ENCODE results near the gene USP9X.
"Not testable (repeated sequence)": the region's sequence is repeated elsewhere in the genome, so short reads cannot be mapped to it uniquely, and the experiment has no call there.

USP9X gene

DNA sequence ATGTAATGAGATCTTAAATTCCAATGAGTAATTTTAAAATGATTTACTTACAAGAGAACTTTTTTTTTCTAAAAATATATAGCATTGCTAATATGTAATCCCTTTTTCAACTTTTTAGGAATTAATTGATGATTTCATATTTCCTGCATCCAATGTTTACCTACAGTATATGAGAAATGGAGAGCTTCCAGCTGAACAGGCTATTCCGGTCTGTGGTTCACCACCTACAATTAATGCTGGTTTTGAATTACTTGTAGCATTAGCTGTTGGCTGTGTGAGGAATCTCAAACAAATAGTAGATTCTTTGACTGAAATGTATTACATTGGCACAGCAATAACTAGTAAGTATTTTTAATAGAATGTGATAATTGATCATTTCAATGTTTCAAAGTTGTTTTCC, 113.2 kb downstream of the USP9X start:
- no peak for DNase-seq (ENCODE audit: low spot score)

DNA sequence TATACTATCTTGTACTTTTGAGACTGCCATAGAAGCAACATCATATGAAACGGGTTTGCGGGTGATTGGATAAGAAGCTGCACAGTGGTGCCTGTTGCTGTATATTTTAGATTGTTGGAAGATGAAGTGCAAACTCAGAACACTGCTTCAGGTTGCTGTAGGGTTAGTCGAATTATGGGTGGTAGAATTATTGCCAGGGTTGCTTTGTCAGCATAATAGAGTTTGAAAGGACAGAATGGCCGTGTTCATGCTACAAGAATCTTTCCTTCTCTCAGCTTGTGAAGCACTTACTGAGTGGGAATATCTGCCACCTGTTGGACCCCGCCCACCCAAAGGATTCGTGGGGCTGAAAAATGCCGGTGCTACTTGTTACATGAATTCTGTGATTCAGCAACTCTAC, 115.5 kb downstream of the USP9X start:
- DNase-seq (ENCODE audit: low spot score) = no peak

DNA sequence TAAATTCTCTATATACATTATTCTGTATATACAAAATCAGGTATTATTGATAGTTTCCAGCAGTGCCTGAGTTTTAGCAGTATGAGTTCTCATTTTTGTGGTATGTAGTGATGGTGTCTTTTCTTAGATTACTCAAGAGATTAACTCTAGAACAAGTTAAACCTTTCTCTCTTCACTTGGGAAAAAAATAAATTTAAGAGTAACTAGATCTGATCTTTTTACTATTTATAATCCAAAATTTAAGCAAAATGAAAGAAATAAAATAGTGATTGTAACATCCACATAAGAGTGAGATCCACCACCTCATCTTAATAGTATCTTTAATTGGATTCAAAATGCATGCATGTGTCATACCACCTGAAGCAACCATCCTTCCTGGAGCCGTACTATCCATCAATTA, 124.6 kb downstream of the USP9X start:
- DNase-seq (ENCODE audit: low spot score) = no peak

DNA sequence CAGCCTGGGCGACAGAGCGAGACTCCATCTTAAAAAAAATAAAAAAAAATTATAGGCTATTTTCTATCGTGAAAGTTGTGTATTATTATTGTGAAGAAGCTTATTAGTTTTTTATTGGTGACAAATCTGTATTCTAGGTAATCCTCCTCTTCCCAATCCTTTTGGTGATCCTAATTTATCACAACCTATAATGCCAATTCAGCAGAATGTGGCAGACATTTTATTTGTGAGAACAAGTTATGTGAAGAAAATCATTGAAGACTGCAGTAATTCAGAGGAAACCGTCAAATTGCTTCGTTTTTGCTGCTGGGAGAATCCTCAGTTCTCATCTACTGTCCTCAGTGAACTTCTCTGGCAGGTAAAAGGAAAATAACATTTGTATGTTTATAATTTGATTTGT, 139.4 kb downstream of the USP9X start:
- no peak for DNase-seq (ENCODE audit: low spot score)

DNA sequence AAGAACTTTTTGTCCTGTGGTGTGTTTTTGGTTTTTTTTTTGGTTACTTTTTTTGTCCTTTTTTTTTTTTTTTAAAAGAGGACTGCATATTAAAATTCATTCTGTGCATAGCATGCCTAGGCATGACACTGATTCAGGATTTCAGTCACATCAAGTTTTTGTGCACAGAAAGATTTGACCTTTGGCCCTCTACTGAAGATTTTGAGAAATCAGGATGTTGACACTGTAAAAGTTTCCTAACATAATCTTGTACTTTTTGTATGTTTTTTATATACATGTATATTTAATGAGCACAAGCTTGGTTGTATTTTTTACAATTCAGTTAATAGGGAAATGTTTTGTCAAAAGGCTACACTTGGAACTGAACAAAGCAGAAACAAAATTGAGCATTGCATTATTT, 148.7 kb downstream of the USP9X start:
- DNase-seq (ENCODE audit: low spot score) = no peak

DNA sequence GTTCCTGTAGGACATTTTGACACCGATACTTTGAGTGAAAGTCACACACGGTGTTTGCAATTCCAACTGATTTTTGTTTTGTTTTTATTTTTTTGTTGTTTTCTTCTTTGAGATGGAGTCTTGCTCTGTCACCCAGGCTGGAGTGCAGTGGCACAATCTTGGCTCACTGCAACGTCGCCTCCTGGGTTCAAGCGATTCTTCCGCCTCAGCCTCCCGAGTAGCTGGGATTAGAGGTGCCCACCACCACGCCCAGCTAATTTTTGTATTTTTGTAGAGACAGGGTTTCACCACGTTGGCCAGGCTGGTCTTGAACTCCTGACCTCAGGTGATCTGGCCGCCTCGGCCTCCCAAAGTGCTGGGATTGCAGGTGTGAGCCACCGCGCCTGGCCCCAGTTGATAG, 149.2 kb downstream of the USP9X start:
- DNase-seq (ENCODE audit: low spot score) = not testable (repeated sequence)

DNA sequence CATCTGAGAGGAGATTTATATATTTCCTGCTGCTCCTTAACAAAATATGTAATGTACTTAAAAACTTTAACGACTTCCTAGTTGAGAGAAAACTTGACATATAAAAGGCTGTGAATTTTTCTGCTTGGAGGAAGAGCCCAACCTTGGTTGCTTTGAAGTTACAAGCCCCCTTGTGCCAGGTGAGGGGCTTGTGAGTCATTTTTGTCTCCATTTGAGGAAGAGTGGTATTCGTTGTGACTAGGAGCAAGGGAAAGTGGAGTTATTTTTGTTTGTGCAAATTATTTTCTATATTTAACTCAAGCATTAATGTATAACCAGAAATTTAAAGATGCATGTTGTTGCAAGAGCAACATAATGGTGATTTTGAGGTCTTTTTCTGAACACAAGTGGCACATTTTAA, 149.7 kb downstream of the USP9X start:
- DNase-seq (ENCODE audit: low spot score) = no peak

DNA sequence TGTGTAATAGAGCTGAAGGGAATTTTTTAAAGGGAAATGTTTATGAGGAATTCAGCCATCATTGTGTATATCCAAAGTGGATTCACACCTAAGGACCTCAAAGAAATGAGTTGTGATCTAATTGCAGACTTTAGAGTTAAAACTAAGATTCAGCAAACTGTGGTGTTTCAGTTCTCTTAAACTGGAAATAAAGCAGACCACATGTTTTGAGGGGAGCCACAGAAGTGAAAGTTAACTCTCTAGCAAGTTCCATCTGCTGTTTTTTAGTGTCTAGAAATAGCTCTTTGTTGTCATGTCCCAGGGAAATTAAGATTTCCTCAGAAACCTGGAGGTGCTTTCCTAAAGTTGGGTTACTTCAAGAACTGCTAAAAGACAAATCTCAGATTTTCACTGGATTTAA, 151.4 kb downstream of the USP9X start:
- no peak for DNase-seq (ENCODE audit: low spot score)

DNA sequence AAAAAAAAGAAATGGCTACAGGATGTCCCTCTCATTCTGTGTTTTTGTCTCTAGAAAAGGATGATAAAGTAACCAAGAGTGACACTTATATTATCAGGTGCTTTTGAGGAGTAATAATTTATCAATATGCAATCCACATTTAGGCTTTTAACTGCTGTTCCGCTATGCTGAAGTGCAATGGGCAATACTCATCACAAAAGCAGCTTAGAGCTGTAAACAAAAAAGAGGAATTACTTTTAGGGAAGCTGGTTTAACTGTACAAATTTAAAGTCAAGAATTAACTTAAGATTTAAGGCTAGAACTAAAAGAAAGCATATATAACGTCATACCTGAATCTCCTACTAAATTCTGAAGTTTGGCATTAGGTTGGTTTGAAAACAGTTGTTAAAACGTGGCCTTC, 155.3 kb downstream of the USP9X start:
- DNase-seq (ENCODE audit: low spot score) = no peak

DNA sequence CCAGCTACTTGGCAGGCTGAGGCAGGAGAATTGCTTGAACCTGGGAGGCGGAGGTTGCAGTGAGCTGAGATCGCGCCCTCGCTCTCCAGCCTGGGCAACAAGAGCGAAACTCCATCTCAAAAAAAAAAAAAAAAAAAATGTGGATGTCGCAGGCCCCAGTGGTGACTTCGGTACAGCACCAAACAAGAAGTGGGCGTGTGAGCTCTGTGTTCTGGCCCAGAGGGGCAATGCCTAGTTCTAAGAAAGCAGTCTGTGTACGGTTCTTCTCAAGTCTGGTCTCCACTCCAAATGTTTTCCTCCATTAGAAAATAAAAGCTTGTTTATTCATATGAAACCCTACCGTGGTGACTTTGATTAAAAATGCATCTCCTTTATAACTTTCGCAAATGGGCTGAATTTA, 156.7 kb downstream of the USP9X start:
- no peak for DNase-seq (ENCODE audit: low spot score)

DNA sequence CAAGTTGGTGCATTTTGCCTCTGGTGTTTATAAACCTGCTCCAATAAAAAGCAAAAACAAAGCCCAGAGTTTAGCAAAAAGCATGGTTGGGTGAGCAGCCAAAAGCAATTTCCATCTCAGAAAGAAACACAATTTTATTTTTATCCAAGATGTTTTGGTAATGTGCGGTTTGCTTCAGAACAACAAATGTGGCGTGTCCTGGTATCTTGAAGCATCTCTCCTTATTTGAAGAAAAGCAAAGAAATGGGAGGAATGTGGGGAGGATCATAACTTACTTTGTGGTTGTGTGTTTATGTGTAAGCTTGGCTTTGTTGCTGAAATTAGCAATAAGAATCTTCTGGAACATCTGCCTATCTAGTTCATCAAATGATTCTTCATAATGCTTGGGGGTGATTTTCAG, 160.4 kb downstream of the USP9X start:
- no peak for DNase-seq (ENCODE audit: low spot score)

DNA sequence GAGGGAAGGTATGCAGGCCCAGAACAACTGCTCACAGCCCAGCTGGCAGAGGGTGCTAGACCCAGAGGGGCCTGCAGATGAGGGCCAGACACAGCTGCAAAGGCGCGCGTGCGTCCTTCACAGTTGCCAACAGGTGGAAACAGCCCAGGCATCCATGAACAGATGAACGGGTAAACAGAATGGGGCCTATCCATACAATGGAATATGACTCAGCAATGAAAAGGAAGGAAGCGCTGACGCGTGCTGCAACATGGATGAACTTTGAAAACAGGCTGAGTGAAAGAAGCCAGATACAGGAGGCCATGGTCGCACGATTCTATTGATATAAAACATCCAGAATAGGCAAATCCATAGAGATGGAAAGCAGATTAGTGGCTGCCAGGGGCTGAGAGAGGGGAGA, 165.6 kb downstream of the USP9X start:
- DNase-seq (ENCODE audit: low spot score) = no peak

DNA sequence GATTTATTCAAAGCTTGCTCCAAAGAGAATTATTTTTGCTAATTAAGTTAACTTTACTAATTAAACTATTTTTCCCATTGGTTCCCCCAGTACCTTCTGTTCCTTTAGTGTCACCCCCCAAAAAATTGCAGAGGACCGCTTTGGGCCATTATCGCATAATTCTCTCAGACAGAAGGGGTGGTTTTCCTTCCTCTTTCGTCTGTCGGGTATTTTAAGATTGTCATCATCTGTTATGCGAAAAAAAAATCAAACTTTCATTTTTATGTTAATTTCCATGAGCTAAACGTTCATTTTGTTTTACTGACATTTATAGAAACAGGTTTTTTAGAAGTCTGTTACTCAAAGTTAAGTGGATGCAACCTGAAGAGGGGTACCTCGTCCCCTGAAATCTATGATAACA, 172.6 kb downstream of the USP9X start:
- DNase-seq (ENCODE audit: low spot score) = no peak

DNA sequence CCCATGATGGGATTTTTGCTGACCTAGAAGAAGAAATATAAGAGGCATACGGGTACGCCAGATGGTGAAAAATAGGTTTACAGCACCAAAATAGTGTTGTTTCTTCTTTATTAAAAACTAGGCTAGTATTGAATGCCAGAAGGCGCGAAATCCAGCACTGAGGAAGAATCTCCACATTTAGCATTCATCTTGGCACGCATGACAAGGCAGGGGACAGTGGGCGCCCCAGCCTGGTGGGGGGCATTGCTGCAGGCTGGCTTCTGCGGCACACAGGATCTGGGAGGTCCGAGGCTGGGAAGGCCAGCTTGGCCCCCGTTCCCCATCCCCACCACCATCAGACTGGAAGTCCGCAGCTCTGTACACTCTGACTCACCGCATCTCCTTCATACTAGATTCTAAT, 173.0 kb downstream of the USP9X start:
- DNase-seq (ENCODE audit: low spot score) = no peak

DNA sequence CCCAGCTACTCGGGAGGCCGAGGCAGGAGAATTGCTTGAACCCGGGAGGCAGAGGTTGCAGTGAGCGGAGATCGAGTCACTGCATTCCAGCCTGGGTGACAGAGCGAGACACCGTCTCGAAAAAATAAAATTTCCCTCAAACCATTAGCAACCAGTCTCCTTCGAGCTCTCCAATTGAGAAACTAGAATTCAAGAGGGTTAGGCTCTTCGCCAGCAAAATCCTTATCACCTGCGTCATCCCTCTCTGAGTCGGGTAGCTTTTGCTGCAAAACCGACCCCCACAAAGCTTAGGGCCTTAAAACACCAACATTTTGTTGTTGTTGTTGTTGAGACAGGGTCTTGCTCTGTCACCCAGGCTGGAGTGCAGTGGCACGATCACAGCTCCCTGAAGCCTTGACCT, 173.6 kb downstream of the USP9X start:
- DNase-seq (ENCODE audit: low spot score) = no peak

DNA sequence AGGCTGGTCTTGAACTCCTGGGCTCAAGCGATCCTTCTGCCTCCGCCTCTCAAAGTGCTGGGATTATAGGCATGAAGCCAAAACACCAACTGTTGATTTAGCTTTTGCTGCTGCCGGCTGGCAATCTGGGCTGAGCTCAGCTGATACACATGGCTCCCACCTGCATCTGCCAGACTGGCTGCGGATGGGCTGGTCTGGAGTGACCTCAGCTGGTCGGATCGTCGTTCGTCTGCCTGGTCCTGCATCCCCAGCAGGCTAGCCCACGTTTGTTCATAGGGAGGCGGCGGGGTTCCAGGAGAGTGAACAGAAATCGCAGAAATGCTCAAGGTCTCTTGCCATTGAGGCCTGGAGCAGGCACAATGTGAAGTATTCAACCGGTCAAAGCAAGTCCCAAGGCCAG, 174.3 kb downstream of the USP9X start:
- DNase-seq (ENCODE audit: low spot score) = no peak

DNA sequence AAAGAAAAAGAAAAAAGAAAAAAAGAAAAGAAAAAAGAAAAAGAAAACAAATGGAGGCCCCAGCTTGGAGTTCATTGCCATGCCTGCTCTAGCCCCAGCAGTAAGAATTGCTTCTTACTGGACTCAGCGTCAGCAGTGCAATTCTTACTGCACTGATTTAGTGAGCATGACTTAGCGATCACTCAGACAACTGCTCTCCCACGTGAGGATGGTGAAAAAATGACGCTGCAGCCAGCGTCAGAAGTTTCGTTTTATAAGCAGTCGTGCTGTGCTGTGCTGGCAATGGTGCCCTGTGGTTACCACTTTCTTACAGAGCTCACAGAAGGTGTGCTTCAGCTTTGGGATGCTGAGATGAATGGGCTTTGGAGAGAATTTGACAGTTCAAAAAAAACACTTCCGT, 180.4 kb downstream of the USP9X start:
- peak; percentile 18 for DNase-seq (ENCODE audit: low spot score)

DNA sequence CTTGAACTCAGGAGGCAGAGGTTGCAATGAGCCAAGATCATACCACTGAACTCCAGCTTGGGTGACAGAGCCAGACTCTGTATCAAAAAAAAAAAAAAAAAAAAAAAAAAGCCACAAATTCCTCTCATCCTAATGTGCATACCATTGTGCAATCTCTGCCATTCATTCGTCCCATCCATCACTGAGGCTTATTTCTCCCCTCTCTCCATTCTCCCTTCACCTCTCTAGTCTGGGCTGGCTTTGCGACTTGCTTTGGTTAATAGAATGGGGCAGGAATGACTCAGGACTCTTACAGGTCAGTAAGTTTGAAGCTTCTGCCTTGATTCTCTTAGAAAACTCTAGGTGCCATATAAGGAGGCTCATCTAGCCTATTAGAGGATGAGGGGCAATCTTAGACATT, 188.4 kb downstream of the USP9X start:
- DNase-seq (ENCODE audit: low spot score) = no peak

DNA sequence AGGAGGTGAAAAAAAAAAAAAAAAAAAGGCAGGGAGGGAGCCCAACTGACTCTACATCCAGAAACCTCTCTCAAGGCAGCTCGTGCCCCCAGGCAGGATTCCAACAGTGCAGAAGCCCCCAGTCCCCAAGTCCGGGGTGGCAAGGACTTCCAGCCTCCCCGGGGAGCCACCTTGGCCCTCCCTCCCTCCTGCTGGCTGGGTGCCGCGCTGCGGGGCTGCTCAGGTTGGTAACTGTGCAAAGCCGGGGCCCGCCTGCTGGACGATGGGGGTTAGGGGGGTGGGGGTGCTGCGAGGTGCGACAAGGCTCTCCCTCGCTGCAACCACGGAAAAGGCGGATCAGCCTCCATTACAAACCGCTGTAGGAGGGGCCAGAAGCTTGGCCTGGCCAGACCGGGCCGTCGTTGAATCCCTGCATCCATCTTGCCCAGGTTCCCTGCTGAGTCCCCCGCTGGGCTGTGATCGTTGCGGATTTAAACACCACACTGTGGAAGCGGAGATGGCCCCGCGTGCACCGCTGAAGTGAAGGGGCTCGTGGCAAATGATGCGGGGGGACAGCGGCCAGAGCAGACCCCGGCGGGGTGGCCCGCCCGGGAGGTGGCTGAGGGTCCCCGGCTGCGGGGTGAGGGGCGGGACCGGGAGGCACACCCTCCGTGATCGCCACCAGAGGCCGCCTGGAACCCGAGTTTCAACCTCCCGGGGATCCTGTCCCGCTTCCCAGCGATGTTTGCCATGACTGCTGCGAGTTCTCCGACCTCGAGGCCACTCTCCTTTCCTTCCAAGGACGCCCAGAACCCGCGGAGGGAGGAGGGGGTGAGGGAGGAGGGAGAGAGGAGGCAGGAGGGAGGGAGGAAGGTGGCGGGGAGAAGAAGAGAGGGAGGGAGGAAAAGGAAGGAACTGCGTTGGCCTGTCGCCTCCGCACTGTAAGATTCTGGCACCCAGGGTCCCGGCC, 190.7 kb downstream of the USP9X start:
- peak; percentile 58 for DNase-seq (ENCODE audit: low spot score)

DNA sequence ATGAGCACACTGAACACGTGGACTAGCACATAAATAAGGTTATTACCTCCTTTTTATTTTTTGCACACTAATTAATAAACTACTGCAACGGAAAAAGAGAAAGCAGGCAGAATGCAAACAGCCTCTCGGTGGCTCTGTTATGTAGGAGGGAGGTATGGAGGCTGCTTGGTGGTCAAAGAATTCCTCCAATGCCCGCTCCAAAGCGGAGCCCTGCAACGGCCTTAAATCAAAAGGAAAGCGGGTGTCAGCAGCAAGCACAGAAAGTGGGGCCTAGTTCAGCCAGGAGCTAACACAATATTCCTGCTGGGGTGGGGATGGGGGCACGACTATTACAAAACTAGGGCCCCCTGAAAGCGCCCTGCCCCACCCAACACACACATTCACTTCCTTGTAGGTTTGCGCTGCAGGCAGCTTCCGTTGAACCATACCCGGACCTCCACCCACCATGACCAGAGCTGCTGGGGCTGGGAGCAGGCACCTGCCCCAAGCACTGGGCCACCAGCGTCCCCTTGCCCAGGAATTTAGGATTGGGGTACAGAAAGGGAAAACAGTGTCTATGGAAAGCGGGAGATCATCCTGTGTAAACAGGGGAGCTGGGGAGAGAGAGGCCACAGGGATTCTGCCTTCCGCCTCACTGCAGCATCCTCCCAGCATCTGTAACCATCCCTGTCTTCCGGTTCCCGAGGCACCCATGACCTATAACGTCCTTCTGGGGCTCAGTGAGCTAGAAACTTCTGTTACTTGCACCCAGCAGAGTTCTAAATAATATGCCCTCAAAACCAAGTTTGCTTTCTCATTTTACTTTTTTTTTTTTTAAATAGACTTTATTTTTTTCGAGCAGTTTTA, 191.6 kb downstream of the USP9X start:
- DNase-seq (ENCODE audit: low spot score) = no peak

DNA sequence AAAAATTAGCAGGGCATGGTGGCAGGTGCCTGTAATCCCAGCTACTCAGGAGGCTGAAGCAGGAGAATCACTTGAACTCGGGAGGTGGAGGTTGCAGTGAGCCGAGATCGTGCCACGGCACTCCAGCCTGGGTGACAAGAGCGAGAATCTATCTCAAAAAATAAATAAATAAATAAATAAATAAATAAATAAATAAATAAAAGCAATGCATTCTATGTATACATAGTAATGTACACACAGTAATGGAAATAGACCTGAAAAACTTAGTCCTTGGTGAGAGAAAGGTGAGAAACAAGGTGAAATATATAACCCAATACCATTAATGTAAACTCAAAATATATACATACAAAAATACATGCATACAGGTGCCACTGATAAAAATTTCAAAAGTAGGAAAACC, 197.1 kb downstream of the USP9X start:
- DNase-seq (ENCODE audit: low spot score) = not testable (repeated sequence)

DNA sequence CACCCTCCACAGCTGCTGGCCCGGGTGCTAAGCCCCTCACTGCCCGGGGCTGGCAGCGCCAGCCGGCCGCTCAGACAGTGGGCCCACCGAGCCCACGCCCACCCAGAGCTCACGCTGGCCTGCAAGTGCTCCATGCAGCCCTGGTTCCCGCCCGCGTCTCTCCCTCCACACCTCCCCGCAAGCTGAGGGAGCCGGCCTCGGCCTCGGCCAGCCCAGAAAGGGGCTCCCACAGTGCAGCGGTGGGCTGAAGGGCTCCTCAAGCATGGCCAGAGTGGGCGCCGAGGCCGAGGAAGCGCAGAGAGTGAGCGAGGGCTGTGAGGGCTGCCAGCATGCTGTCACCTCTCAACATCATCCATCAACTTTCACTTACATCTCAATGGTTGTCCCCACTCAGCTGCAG, 200.7 kb downstream of the USP9X start:
- not testable (repeated sequence) for DNase-seq (ENCODE audit: low spot score)

Measured in CD4-positive, alpha-beta T cell treated with Interleukin-2 at 100 ng/mL for 4 hours (primary cell).